NCI-H146 treated with DMSO at 0.1 percent for 48 hours (cell line): Measurements from ENCODE around the gene PRLHR.
"Not testable (repeated sequence)": the region's sequence is repeated elsewhere in the genome, so short reads cannot be mapped to it uniquely, and the experiment has no call there.

Experiments used
- DNase-seq: peaks from one replicate; lab custom pipeline; 2025; ENCODE audit not compliant: unreplicated experiment; lab: John Stamatoyannopoulos, UW

Gene PRLHR

DNA sequence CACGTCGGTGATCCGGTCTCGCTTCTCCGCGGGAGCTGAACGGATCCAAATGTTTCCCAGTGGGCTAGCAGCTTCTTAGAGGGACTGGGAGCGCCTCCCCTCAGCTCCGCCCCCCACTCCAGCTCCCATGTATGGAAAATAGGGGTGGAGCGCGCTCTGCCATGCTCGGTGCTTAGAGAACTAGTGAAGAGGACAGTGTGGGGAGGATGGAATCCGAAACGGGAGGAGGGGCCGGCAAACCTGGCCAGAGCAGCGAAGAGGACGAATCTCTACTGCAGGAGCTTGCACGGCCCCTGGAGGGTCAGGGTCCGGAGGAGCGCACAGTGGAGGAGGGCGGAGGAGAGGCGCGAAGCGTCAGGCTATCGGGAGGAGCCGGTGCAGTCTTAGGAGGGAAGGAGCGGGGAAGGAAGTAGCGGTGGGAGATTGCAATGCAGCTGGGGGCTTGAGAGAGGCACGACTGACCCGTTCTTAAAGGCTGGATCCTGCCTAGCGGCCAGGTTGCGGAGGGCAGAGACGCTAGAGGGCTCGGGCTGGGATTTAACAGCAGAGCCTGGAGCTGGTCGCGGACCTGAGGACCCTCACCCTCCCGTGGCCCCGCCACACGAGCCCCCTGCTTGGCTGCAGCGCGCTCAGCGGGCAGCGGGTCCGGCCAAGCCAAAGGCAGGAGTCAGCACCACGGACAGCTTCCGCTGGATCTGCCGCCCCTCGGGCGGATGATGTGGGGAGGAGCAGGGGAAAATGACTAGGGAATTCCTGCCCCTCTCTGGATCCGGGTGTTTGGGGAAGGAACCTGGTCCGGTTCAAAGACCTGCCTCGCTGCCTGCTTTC, at the start of gene PRLHR:
PRLHR (minus strand) TSS at position 51 of the 828 bp plus-strand sequence. CDS start 404 bp downstream, outside the sequence.
- DNase-seq = no peak

DNA sequence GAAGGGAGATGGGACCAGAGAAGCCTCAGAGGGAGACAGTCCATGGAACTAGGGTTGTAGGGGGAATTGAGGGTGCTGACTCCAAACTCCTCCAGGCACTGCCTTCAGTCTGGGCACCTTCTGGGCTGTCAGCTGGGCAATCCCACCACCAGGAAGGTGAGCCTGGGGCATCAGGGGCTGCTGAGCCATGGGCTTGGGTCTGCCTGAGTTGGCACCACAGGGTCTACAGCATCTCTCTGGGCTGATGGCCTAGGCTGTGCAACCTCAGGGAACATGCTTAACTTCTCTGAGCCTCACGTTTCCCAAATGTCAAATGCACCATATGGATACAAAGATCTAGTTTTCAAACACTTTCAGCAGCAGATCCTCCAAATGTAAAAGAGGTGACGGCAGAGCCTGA, 46.8 kb upstream of the PRLHR start:
- DNase-seq = no peak

DNA sequence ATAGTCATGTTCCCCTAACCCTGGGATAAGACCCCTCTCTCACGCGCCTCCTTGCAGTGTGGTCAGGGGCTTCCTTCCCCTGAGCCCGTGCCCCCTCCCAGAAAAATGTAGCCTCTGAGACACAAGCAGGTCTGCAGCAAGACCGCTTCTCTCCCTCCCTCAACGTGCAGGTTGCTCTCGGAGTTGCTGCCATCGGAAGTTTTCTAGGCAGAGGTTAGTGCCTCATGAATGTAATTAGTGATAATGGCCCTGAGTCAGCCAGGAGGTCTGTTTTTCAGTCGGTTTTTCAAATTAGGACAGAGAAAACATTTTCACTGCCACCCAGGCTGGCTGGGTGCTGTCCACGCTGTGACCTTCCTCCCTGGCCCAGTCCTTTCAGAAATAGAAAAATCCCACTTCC, 43.2 kb upstream of the PRLHR start:
- no peak for DNase-seq

DNA sequence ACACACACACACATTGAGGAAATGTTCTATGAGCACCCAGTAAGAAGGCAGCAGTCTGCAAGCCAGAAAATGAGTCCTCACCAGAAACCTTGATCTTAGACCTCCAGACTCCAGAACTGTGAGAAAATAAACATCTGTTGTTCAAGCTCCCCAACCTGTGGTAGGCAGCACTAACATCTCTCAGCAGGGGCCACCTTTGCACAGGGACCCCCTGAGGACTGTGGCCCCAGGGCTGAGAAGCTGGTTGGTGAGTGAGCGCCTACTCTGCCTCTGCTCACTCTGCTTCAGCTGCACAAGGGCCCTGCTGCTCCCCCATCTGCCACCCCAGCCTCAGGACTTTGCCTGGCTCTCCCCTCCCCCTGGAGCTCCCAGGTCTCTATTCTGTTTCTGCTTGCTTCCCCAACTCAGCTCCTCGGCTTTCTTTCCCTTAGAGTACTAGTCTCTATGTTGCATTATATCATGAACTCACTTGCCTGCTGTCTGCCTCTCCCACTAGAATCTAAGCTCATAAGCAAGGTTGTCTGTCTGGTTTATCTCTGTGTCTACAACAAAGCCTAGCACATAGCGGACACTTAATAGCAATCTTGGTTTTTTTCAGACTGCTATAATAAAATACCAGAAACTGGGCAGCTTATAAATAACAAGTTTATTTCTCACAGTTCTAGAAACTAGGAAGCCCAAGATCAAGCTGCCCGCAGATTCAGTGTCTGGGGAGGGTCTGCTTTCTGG, 40.4 kb upstream of the PRLHR start:
- no peak for DNase-seq

DNA sequence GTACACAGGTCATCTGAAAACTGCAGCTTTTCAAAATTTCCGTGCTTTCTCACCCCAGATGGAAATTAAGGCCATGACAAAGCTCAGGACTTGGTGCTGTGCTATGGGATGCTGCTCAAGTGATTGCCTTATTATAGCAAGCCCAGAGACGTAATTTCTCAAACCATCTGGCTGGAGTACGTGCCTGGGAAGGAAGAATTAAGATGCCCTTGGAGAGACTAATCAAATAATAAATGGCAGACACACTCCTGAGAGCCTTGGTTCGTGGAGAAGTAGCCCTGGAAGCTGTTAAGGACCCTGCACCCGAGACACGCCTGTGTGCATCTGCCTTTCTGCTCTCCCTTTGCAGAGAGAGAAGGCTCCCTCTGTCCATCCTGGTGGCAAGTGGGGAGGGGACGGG, 38.3 kb upstream of the PRLHR start:
- no peak for DNase-seq

DNA sequence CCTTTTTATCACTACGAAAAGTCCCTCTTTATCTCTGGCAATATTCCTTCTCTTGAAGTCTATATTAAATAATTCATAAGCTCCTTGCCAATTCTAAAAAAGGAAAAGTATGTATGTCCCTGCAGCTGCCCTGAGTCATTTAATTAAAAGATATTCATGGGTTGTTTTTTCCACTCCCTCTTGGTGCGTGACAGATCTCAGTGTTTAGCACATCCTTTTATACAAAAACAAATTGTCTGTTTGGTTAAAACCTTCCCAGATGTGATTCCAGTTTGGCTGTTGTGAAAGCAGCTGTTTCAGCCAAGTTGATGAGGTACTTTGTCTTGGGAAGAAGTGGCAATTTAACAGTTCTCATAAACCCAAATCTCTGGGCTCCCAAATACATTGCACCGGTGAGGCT, 33.8 kb upstream of the PRLHR start:
- DNase-seq = no peak

DNA sequence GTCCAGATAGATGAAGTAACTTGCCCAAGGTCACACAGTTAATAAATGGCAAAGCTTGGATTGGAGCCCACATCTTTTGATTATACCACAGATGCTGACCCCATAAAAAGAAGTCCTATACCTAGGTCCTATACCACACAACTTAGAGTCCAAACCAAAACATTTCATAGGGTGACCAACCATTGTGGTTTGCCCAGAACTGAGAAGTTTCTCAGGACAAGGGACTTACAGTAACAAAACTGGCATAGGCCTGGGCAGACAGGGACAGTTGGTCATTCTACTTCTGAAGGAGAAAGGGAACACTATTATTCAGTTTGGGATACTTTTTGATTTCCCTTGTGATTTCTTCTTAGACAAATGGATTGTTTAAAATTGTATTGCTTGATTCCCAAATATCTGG, 32.9 kb upstream of the PRLHR start:
- DNase-seq = no peak

DNA sequence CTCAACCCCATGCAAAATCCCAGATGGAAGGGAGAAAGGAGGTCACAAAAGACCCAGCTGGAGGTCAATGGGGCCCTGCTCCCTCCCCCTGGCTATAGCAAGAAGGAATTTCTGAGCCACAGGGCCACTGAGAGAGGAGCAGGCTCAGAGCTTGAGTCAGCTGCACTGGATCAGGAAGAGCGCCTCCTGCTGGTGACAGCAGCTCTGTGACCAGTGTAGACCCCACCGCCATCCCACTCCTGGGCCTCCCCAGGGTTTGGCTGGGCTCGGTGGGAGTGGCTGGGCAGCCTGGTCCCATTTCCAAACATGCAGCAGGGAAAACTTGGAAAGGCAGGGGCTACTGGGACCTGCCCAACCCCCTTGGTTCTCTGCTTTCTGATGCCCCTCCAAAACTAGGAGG, 31.5 kb upstream of the PRLHR start:
- no peak for DNase-seq

DNA sequence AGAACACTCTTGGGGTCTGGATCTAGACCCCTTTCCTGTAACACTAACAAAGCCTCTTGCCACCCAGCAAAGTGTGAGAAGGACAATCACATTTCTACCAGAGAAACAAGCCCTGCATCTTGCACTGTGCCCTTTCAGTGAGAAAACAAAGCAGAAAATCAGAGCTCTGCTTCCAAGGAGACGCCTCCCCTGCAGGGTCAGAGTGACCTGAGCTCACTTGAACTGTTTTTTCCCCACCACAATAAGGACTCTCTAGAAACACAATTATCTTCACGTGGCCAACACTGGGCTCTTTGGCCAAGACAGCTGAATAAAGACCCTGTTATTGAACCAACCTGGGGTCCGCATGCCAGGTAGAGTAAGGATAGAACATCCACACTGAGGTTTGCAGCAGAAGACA, 30.1 kb upstream of the PRLHR start:
- no peak for DNase-seq

DNA sequence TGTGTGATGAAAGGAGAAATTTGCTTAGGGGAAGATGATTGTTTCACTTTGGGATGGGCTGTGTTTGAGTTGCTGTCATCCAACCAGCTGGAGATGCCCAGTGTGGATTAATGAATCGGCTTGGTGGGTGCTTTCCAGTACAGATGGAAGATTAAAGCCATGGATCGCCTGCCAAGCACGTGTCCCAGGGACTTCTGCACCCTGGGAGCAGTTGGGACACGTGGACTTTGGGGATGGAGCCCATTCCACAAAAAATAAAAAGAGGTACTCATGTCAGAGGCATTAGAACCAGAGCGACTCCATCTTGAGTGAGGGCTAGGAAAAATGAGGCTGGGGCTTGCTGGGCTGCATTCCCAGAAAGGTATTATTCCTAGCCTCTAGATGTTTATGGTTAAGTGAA, 29.3 kb upstream of the PRLHR start:
- no peak for DNase-seq

DNA sequence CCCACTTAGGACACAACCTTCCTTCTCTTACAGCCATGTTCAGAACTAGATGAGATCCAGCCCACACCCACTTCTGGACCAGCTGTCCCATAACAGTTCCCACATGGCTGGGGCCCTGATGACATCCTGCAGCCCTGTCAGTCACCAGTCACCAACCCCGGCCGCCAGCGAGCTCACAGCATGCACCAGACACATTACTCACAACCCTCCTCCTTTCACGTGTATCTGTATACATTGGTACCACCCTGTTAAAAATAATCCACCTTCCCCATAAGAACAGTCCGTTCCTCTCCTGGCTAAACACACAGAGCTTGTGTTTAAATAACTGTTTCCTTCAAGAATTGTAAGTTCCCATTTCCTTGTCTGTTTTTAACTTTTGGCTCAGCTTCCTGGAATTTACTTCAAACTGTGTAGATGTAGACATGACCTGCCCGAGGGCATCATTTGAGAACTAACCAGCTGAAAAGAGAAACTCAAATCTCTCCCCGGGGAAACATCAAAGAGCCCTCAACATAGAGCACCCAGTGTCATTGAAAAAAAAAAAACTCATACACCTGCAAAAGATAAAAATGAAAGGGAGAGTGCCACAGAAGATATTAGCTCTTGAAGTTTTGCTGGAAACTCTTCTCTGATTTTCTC, 26.0 kb upstream of the PRLHR start:
- no peak for DNase-seq

DNA sequence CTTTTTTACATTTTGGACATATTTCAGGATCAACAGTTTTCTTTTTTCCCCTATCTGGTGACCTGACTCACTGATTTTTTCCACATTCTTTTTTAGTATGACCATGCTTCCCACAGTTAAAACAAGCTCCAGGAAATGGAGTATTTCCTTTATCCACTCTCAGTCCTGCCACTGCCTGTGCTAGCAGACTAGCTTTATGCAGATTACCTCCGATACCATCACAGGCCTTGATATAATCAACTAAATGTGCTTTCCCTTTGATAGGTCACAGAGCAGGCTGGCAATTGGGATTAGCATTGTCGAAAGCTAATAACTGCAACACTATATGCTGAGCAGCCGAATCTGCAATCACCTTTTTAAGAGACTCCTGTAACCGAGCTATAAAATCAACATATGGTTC, 18.4 kb upstream of the PRLHR start:
- not testable (repeated sequence) for DNase-seq

DNA sequence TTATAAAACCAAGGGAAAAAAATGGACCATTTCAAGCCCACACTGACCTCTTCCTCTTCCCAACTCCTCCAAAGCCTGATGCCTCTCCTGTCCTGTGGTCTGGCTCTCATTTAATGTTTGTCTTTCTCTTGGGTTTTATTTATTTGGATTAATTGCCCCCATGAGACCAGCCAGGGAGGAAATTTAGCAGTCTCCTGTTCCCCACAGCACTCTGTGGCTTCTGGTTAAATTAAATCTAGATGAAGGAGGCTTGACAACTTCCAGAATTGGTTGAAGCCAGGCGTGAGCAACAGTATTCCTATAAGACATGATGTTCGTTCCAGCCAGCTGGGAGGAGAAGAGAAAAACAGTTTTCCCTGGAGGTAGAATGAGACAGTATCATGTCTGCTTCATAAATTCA, 15.1 kb upstream of the PRLHR start:
- no peak for DNase-seq

DNA sequence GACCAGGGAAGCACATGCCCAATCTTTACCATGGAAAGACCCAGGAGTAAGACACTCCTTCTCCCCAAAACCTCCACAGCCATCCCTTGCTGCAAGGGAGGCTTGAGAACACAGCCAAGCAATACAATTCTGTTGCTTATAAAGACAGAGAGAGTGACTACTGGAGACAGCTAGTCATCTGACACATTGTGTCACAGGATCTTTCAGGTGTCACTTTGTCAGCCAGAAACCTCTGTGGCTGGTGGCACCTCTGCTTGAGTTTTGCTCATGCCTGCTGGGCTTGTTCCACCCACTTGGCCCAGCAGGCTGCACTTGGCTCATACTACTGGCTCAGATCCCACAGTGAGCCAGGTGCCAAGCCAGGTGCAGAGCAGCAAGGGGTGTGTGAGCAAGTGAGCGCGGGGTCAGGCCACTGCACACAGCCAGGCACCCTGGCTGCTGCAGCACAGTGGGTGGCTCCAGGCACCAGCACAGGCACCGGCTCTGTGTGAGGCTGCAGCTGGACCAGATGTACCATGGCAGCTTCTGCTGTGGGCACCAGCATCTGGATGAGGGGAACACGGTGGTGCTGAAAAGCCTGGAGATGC, 12.4 kb upstream of the PRLHR start:
- no peak for DNase-seq

DNA sequence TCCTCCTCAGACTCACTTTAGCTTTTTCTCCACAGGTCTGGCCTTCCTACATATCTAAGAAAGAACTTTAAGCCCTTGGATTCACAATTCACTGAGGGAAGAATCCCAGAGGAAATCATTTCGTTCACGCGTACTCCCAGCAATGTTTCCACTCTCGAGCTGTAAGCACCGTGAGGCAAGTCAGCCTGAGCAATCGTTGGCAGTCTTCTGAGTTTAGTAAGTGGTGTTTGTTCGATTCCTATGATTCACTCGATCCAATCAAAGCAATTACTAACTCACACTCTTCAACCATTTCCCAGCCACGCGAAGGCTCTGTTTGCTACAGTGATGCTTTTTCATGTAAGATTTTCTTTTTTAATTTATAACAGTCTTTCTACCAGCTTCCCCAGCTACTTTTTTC, 10.2 kb upstream of the PRLHR start:
- no peak for DNase-seq

DNA sequence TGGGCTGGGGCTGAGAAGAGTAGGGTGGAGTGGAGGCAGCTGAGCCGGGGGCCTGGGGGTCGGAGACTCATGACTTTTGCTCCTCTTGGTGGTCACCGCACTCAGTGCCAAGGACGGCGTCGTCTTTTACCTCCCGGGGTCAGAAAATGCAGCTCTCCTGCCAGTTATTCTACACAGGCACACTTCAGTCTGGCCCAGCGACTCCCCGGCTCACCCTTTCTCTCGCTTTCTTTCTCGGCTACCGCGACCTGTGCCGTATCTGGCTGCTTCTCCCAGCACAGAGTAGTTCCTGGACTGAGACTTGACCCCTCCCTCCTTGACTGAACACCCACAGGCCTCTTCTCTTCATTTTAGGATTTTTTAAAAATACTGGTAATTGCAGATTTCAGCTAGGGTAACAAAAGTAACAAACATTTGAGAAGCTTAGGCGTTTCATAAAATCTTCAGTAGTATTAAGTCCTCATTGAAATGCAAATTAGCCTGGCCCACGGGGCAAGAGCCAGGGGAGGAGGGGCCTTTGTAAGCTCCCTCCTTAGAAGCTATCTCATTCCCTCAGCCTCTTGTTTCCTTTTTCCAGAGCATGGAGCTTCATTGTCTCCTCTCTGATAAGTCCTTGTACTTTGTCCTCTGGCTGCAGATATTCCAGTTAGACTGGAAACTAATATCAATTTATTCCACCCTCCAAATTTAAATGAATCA, 1.1 kb upstream of the PRLHR start:
- no peak for DNase-seq

DNA sequence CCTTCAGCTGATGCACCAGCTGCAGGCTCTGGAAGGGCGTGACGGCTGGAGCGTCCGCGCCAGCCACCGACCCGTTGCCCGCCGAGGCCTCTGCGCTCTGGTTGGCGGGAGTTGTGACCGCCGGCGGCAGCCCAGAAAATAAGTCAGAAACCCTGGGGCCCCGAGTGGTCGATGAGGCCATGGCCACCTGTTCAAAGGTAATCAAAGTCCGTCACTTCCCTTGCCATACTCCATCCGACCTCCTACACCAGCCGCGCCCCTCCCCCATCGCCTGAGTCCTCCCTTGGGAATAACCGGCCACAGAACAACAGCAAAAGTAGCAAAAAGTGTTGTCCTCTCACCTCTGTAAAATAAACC, 406 bp downstream of the PRLHR start:
- DNase-seq = no peak

DNA sequence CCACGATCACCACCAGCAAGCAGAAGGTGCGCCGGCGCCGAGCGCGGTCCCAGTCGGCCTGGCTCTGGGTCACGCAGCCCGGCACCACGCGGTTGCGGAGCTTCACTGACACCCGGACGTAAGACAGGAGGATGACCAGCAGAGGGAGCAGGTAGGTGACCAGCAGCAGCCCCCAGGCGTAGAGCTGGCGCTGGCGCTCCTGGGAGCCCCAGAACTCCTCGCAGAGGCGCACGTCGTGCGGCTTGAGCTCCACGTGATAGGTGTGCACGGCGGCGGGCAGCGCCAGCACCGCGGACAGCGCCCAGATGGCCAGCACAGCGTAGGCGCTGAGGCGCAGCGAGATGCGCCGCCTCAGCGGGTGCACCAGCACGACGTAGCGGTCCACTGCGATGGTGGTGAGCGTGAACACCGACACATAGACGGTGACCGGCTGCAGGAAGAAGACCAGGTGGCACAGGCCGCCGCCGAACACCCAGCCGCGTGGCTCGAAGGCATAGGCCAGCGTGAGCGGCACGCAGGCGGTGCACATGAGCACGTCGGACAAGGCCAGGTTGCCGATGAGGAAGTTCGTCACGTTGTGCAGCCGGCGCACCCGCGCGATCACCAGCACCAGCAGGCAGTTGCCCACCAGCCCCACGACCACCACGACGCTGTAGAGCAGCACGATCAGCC, 920 bp downstream of the PRLHR start:
- no peak for DNase-seq

DNA sequence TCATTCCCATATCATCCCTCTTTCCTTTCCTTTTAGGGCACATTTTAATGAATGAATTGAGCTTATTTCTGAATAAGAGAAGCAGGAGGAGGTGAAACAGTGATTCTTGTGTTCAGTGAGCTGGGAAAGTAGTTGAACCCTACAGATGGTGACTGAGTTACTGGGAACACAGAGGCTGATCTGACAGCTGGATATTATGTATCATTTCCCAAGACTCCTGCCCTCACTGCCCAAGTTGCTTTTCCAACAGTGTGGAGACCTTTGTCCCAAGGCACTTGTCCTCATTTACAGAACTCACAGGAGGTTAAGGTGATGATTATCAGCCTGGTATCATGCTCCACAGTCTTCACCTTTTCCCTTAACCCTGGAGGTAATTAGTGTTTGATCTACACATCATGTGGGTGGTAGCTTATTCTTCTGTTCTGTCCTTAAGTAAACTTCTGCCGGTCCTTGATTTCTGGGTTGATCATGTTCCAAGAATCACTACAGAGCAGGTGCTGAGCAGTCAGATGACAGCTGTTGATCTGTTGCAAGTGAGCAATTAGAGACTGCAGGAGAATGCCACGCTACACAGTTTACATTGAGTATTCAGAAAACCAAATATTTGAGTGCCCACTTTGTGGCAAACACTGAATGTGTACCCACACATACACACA, 2.6 kb downstream of the PRLHR start:
- DNase-seq = peak; percentile 97

DNA sequence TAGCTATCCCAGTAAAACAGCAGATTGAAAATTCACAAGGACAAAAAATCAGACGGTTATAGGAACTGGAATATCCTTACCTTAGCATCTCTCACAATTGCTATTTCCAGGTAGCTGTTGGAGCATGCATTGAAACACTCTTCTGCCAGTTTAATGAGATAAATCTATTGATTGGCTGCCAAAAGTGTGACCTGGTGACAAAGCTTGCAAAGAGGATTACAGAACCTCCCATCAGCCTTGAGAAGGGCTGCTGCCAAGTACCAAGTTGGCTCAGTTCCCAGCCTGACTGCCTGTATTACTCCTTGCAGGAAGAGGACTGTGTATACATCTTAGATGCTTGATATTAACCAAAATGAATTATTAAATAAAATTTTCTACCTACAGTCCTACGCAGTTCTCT, 5.1 kb downstream of the PRLHR start:
- no peak for DNase-seq
